Naive B cell (primary cell): ENCODE measurements around the gene STAT5A. TPM values are rescaled to one million over a fixed set of nuclear protein-coding genes. Genes with fewer than 3 reads are reported as not detected.
"Not testable (repeated sequence)": the region's sequence is repeated elsewhere in the genome, so short reads cannot be mapped to it uniquely, and the experiment has no call there.

Experiments used
- ATAC-seq, 2 donors: fragments of 150-1000 bp; cut with Tn5 transposase; 2 replicates each; pipeline ENCODE4 v1.10.0; 2021; ENCODE audit warnings: low read depth in 2 of 2, mild to moderate bottlenecking in 2 of 2, moderate library complexity in 2 of 2
- DNase-seq: peaks from one replicate; pipeline ENCODE4 v3.0.0; 2022
- H3K27ac Mint-ChIP-seq, 6 donors: one replicate each; pipeline ENCODE4 v1.8.0; 2020 to 2022; ENCODE audit warnings: mild to moderate bottlenecking in 6 of 6, mixed read lengths in 6 of 6, moderate library complexity in 5 of 6, inconsistent platforms in 2 of 6
- H3K27me3 Mint-ChIP-seq, 3 donors: one replicate each; pipeline ENCODE4 v1.8.0; 2021 to 2022; ENCODE audit warnings: mixed read lengths in 3 of 3, mild to moderate bottlenecking in 1 of 3
- H3K36me3 Mint-ChIP-seq, 2 donors: one replicate each; pipeline ENCODE4 v1.8.0; 2020 to 2022; ENCODE audit warnings: mixed read lengths in 2 of 2, inconsistent platforms in 1 of 2, mild to moderate bottlenecking in 1 of 2
- H3K4me1 Mint-ChIP-seq, 3 donors: one replicate each; pipeline ENCODE4 v1.8.0; 2020 to 2022; ENCODE audit warnings: mixed read lengths in 3 of 3, inconsistent platforms in 1 of 3, mild to moderate bottlenecking in 1 of 3, moderate library complexity in 1 of 3
- H3K4me3 Mint-ChIP-seq, 8 donors: one replicate each; pipeline ENCODE4 v1.8.0; 2020 to 2022; ENCODE audit warnings: mild to moderate bottlenecking in 8 of 8, mixed read lengths in 8 of 8, moderate library complexity in 8 of 8, inconsistent platforms in 2 of 8
- H3K9me3 Mint-ChIP-seq, 7 donors: one replicate each; pipeline ENCODE4 v1.8.0; 2020 to 2022; ENCODE audit warnings: mixed read lengths in 7 of 7, mild to moderate bottlenecking in 5 of 7, inconsistent platforms in 2 of 7, moderate library complexity in 1 of 7
- polyA plus RNA-seq, 6 donors: library from polyadenylated mRNA; unstranded; fragments of 300-500 nt; fragmentation: Illumina TruSeq; gene quantifications; one replicate each; pipeline ENCODE4 v1.2.3, GENCODE V29; 2021; ENCODE audit warnings: low read depth in 6 of 6

The STAT5A gene
- polyA plus RNA-seq, 6 donors from 2014 or later = 24.6 to 53.2 (median 45.2) TPM

GRCh38 chr17:42296012-42296411, 7.7 kb downstream of the STAT5A start:
- Mint-ChIP-seq H3K4me1 (peaks cover 9 to 13% (median 11%) of the 10 kb centered on the region in 3 donors), H3K4me3 (no peak overlapping the region), H3K36me3 (peaks cover 10 to 11% of the 10 kb centered on the region in 2 donors), H3K27me3 (no peaks in the 10 kb centered on the region), H3K9me3 (no peaks in the 10 kb centered on the region), H3K27ac (peak overlapping the region in 1 of 6 donors; percentile 20)
- DNase-seq = no peak
- no peak for ATAC-seq

- not testable (repeated sequence) for H3K27me3 Mint-ChIP-seq
These were observed 9.5 kb downstream of the STAT5A start for GRCh38 chr17:42297775-42298174.

GRCh38 chr17:42299361-42299760, 11.1 kb downstream of the STAT5A start:
- not testable (repeated sequence) for H3K4me1 Mint-ChIP-seq, H3K27me3 Mint-ChIP-seq, ATAC-seq, H3K4me3 Mint-ChIP-seq, H3K9me3 Mint-ChIP-seq, DNase-seq
- Mint-ChIP-seq H3K27ac (peak overlapping the region in 1 of 6 donors; percentile 66), H3K36me3 (peaks cover 15 to 41% of the 10 kb centered on the region in 2 donors)

More at GRCh38 chr17:42297775-42298174, 9.5 kb downstream of the STAT5A start:
- H3K4me3 Mint-ChIP-seq, DNase-seq, H3K27ac Mint-ChIP-seq, H3K9me3 Mint-ChIP-seq, H3K4me1 Mint-ChIP-seq, ATAC-seq: not testable (repeated sequence)
- peaks cover 15 to 27% of the 10 kb centered on the region in 2 donors for H3K36me3 Mint-ChIP-seq

- DNase-seq, H3K4me3 Mint-ChIP-seq, H3K27ac Mint-ChIP-seq, ATAC-seq, H3K4me1 Mint-ChIP-seq, H3K27me3 Mint-ChIP-seq, H3K9me3 Mint-ChIP-seq: not testable (repeated sequence)
- peaks cover 15 to 46% of the 10 kb centered on the region in 2 donors for H3K36me3 Mint-ChIP-seq
These were observed 11.6 kb downstream of the STAT5A start for GRCh38 chr17:42299913-42300312.

- Mint-ChIP-seq H3K27ac (peak overlapping the region in 1 of 6 donors; percentile 60), H3K9me3 (no peaks in the 10 kb centered on the region), H3K27me3 (no peaks in the 10 kb centered on the region), H3K4me3 (no peak overlapping the region), H3K4me1 (peaks cover 0 to 3% (median 0%) of the 10 kb centered on the region in 3 donors), H3K36me3 (peaks cover 7 to 42% of the 10 kb centered on the region in 2 donors)
- no peak for ATAC-seq
- DNase-seq = no peak
These were observed 12.7 kb downstream of the STAT5A start for GRCh38 chr17:42301022-42301421.

- no peak for ATAC-seq
- peaks cover 9 to 51% of the 10 kb centered on the region in 2 donors for H3K36me3 Mint-ChIP-seq
- H3K27ac Mint-ChIP-seq = peak overlapping the region in 2 of 6 donors; percentile 16 to 52
- DNase-seq = no peak
- no peaks in the 10 kb centered on the region for H3K9me3 Mint-ChIP-seq
- H3K4me1 Mint-ChIP-seq = peaks cover 0 to 3% (median 0%) of the 10 kb centered on the region in 3 donors
- no peak overlapping the region for H3K4me3 Mint-ChIP-seq
- no peaks in the 10 kb centered on the region for H3K27me3 Mint-ChIP-seq
These were observed 15.4 kb downstream of the STAT5A start for GRCh38 chr17:42303694-42304093.

GRCh38 chr17:42304187-42305030, 16.1 kb downstream of the STAT5A start:
- no peak for DNase-seq
- no peaks in the 10 kb centered on the region for H3K9me3 Mint-ChIP-seq
- H3K27ac Mint-ChIP-seq = peak overlapping the region in 1 of 6 donors; percentile 81
- no peak for ATAC-seq
- H3K4me1 Mint-ChIP-seq = peaks cover 0 to 3% (median 0%) of the 10 kb centered on the region in 3 donors
- H3K36me3 Mint-ChIP-seq = peaks cover 9 to 54% of the 10 kb centered on the region in 2 donors
- H3K4me3 Mint-ChIP-seq = no peak overlapping the region
- no peaks in the 10 kb centered on the region for H3K27me3 Mint-ChIP-seq

- peaks cover 9 to 57% of the 10 kb centered on the region in 2 donors for H3K36me3 Mint-ChIP-seq
- H3K4me3 Mint-ChIP-seq, H3K27me3 Mint-ChIP-seq, DNase-seq, H3K9me3 Mint-ChIP-seq, H3K4me1 Mint-ChIP-seq, H3K27ac Mint-ChIP-seq, ATAC-seq: not testable (repeated sequence)
These were observed 16.7 kb downstream of the STAT5A start for GRCh38 chr17:42305031-42305330.

GRCh38 chr17:42305543-42306384, 17.5 kb downstream of the STAT5A start:
- Mint-ChIP-seq H3K4me3 (no peak overlapping the region), H3K4me1 (peaks cover 0 to 4% (median 2%) of the 10 kb centered on the region in 3 donors), H3K36me3 (peaks cover 9 to 61% of the 10 kb centered on the region in 2 donors), H3K27ac (peak overlapping the region in 2 of 6 donors; percentile 25 to 85), H3K27me3 (no peaks in the 10 kb centered on the region), H3K9me3 (no peaks in the 10 kb centered on the region)
- ATAC-seq (no peak), DNase-seq (no peak)

- Mint-ChIP-seq H3K36me3 (peaks cover 9 to 57% of the 10 kb centered on the region in 2 donors), H3K4me3 (no peak overlapping the region), H3K27ac (no peak overlapping the region), H3K27me3 (no peaks in the 10 kb centered on the region), H3K4me1 (peaks cover 5 to 8% (median 7%) of the 10 kb centered on the region in 3 donors), H3K9me3 (no peaks in the 10 kb centered on the region)
- no peak for DNase-seq
- no peak for ATAC-seq
These were observed 18.0 kb downstream of the STAT5A start for GRCh38 chr17:42306385-42306667.

- ATAC-seq = no peak
- no peaks in the 10 kb centered on the region for H3K27me3 Mint-ChIP-seq
- peaks cover 4 to 46% of the 10 kb centered on the region in 2 donors for H3K36me3 Mint-ChIP-seq
These were observed 19.1 kb downstream of the STAT5A start for GRCh38 chr17:42307362-42307927.

GRCh38 chr17:42308446-42308845, 20.1 kb downstream of the STAT5A start:
- ATAC-seq (no peak), DNase-seq (no peak)
- no peak overlapping the region for H3K27ac Mint-ChIP-seq
- peaks cover 4 to 39% of the 10 kb centered on the region in 2 donors for H3K36me3 Mint-ChIP-seq
- peaks cover 21 to 25% (median 23%) of the 10 kb centered on the region in 3 donors for H3K4me1 Mint-ChIP-seq
- no peaks in the 10 kb centered on the region for H3K27me3 Mint-ChIP-seq
- H3K9me3 Mint-ChIP-seq = no peaks in the 10 kb centered on the region
- peak overlapping the region in 2 of 8 donors; percentile 5 to 63 for H3K4me3 Mint-ChIP-seq

More at GRCh38 chr17:42307362-42307927, 19.1 kb downstream of the STAT5A start:
- H3K27ac Mint-ChIP-seq = peak overlapping the region in 1 of 6 donors; percentile 63
- no peaks in the 10 kb centered on the region for H3K9me3 Mint-ChIP-seq
- no peak overlapping the region for H3K4me3 Mint-ChIP-seq
- no peak for DNase-seq
- peaks cover 16 to 17% (median 16%) of the 10 kb centered on the region in 3 donors for H3K4me1 Mint-ChIP-seq

- peak overlapping the region in 1 of 8 donors; percentile 65 for H3K4me3 Mint-ChIP-seq
- H3K9me3 Mint-ChIP-seq = no peaks in the 10 kb centered on the region
- H3K4me1 Mint-ChIP-seq = peaks cover 26 to 32% (median 30%) of the 10 kb centered on the region in 3 donors
- peak overlapping the region in 1 of 6 donors; percentile 57 for H3K27ac Mint-ChIP-seq
- DNase-seq (no peak), ATAC-seq (no peak)
- H3K27me3 Mint-ChIP-seq = no peaks in the 10 kb centered on the region
- peaks cover 4 to 32% of the 10 kb centered on the region in 2 donors for H3K36me3 Mint-ChIP-seq
These were observed 20.8 kb downstream of the STAT5A start for GRCh38 chr17:42309142-42309541.
